HG03354 (cell line): ENCODE data around the gene EMC9.
A peak's percentile ranks its signal among the peaks of the same experiment; 100 is the strongest.
"Not testable (repeated sequence)": the region's sequence is repeated elsewhere in the genome, so short reads cannot be mapped to it uniquely, and the experiment has no call there.

Experiments
- ATAC-seq: cut with Tn5 transposase; IDR thresholded peaks from one replicate; pipeline ENCODE4 v1.9.1; 2021; ENCODE audit warnings: mild to moderate bottlenecking; ENCODE audit not compliant: unreplicated experiment, poor library complexity, severe bottlenecking

EMC9 gene

GRCh38 chr14:24113801-24114531, 27.4 kb downstream of the EMC9 start:
- ATAC-seq, result peak; percentile 34

- ATAC-seq, result no peak
Observed at GRCh38 chr14:24113379-24113800, 28.0 kb downstream of the EMC9 start.

- no peak for ATAC-seq
Observed at GRCh38 chr14:24110523-24110922, 30.9 kb downstream of the EMC9 start.

GRCh38 chr14:24110060-24110459, 31.3 kb downstream of the EMC9 start:
- ATAC-seq, result no peak

- ATAC-seq, result peak; percentile 39
Observed at GRCh38 chr14:24108336-24108874, 33.0 kb downstream of the EMC9 start.

- ATAC-seq, result no peak
Observed at GRCh38 chr14:24106672-24107271, 34.6 kb downstream of the EMC9 start.

GRCh38 chr14:24105609-24106239, 35.7 kb downstream of the EMC9 start:
- ATAC-seq, result not testable (repeated sequence)

- ATAC-seq, result no peak
Observed at GRCh38 chr14:24103451-24103850, 37.9 kb downstream of the EMC9 start.

- ATAC-seq, result no peak
Observed at GRCh38 chr14:24102357-24103048, 38.9 kb downstream of the EMC9 start.

GRCh38 chr14:24100982-24101494, 40.4 kb downstream of the EMC9 start:
- ATAC-seq, result no peak

- ATAC-seq, result no peak
Observed at GRCh38 chr14:24100197-24100981, 41.0 kb downstream of the EMC9 start.

- no peak for ATAC-seq
Observed at GRCh38 chr14:24098927-24099813, 42.2 kb downstream of the EMC9 start.

- ATAC-seq, result no peak
Observed at GRCh38 chr14:24098229-24098926, 43.0 kb downstream of the EMC9 start.

- ATAC-seq, result no peak
Observed at GRCh38 chr14:24096545-24097181, 44.7 kb downstream of the EMC9 start.

GRCh38 chr14:24095271-24096068, 45.9 kb downstream of the EMC9 start:
- peak; percentile 74 for ATAC-seq

GRCh38 chr14:24094841-24095270, 46.5 kb downstream of the EMC9 start:
- no peak for ATAC-seq
